ENCODE data around the gene CANT1. TPM values are rescaled to one million over a fixed set of nuclear protein-coding genes. Genes with fewer than 3 reads are reported as not detected.
A peak's percentile ranks its signal among the peaks of the same experiment; 100 is the strongest.

CANT1 gene
- total and polyA plus RNA-seq, 2 of the 13 experiments (the other 11 are each of a cell fraction or from before 2014, with no cell fraction given), result 34.1 to 42.1 TPM

- TF ChIP-seq ZNF710 (CRISPR knock-in tag; IDR thresholded peaks at IDR 0.05; ENCODE audit: borderline replicate concordance) (no peak), EP300 (IDR thresholded peaks at IDR 0.05; ENCODE audit: low read depth in 2 of 2, low read length in 2 of 2) (no peak; a peak in 1 of 4 replicates), EP300 (CRISPR knock-in tag; IDR thresholded peaks at IDR 0.05; ENCODE audit: borderline replicate concordance) (no peak), ZKSCAN8 (CRISPR knock-in tag; IDR thresholded peaks at IDR 0.05; ENCODE audit: borderline replicate concordance) (no peak), BCLAF1 (IDR thresholded peaks at IDR 0.05) (no peak), POGZ (CRISPR knock-in tag; IDR thresholded peaks at IDR 0.05) (peak; percentile 56; the same call in 1 of the 2 replicates), MED13 (CRISPR knock-in tag; IDR thresholded peaks at IDR 0.05) (no peak), SP4 (CRISPR knock-in tag; IDR thresholded peaks at IDR 0.05) (no peak), ZNF615 (CRISPR knock-in tag; IDR thresholded peaks at IDR 0.05; ENCODE audit: borderline replicate concordance) (no peak), RFX3 (CRISPR knock-in tag; IDR thresholded peaks at IDR 0.05) (no peak), ATF6 (CRISPR knock-in tag; conservative IDR thresholded peaks at IDR 0.05) (0 out of 2 replicates have a peak, but pooled peaks have one; percentile 58), HMG20A (CRISPR knock-in tag; IDR thresholded peaks at IDR 0.05; ENCODE audit: borderline replicate concordance) (no peak), DZIP1 (CRISPR knock-in tag; IDR thresholded peaks at IDR 0.05) (no peak), PPARG (CRISPR knock-in tag; conservative IDR thresholded peaks at IDR 0.05) (no peak), DDIT3 (CRISPR knock-in tag; IDR thresholded peaks at IDR 0.05) (no peak), ATM (IDR thresholded peaks at IDR 0.05; ENCODE audit: borderline replicate concordance) (no peak), HHEX (CRISPR knock-in tag; IDR thresholded peaks at IDR 0.05) (no peak), GFI1 (CRISPR knock-in tag; IDR thresholded peaks at IDR 0.05; ENCODE audit: borderline replicate concordance) (no peak)
Observed at GRCh38 chr17:78970834-78971755, 38.5 kb downstream of the CANT1 start (continued).
